ENCODE results near the gene KRTAP9-9.
"Not testable (repeated sequence)": the region's sequence is repeated elsewhere in the genome, so short reads cannot be mapped to it uniquely, and the experiment has no call there.

KRTAP9-9 gene

GRCh38 chr17:41264599-41264998 is 9.4 kb downstream of the KRTAP9-9 start:
- DNase-seq, result no peak

GRCh38 chr17:41265078-41265477 is 9.9 kb downstream of the KRTAP9-9 start, which contains the start of gene KRTAP9-6:
TSS of gene KRTAP9-6 (plus strand) at chr17:41265378. CDS start at chr17:41265378, 0 bp downstream.
- no peak for DNase-seq

- no peak for DNase-seq
Observed at GRCh38 chr17:41267711-41268110, 12.5 kb downstream of the KRTAP9-9 start.

- not testable (repeated sequence) for DNase-seq
Observed at GRCh38 chr17:41271323-41271722, 16.1 kb downstream of the KRTAP9-9 start.

GRCh38 chr17:41271858-41272257 is 16.7 kb downstream of the KRTAP9-9 start:
- no peak for DNase-seq

- not testable (repeated sequence) for DNase-seq
Observed at GRCh38 chr17:41275648-41276190, 20.5 kb downstream of the KRTAP9-9 start, which contains the start of gene KRTAP9-7. TSS of gene KRTAP9-7 (plus strand) at chr17:41275698. CDS start at chr17:41275698, 0 bp downstream.

- no peak for DNase-seq
Observed at GRCh38 chr17:41278176-41278955, 23.2 kb downstream of the KRTAP9-9 start.

GRCh38 chr17:41284043-41284442 is 28.9 kb downstream of the KRTAP9-9 start:
- no peak for DNase-seq

- no peak for DNase-seq
Observed at GRCh38 chr17:41284546-41284945, 29.4 kb downstream of the KRTAP9-9 start.

GRCh38 chr17:41287050-41287449 is 31.9 kb downstream of the KRTAP9-9 start:
- DNase-seq, result no peak

- no peak for DNase-seq
Observed at GRCh38 chr17:41294016-41294415, 38.8 kb downstream of the KRTAP9-9 start.

- no peak for DNase-seq
Observed at GRCh38 chr17:41296846-41297245, 41.7 kb downstream of the KRTAP9-9 start.

- DNase-seq, result no peak
Observed at GRCh38 chr17:41298458-41299135, 43.4 kb downstream of the KRTAP9-9 start.

- no peak for DNase-seq
Observed at GRCh38 chr17:41301204-41301790, 46.1 kb downstream of the KRTAP9-9 start.

GRCh38 chr17:41301916-41302901 is 47.0 kb downstream of the KRTAP9-9 start, which contains the start of gene KRTAP29-1:
TSS of gene KRTAP29-1 (minus strand) at chr17:41302851. CDS start at chr17:41302851, 0 bp downstream.
- DNase-seq, result peak in 4 of 58 donors; percentile 3 to 32 (median 8)

- no peak for DNase-seq
Observed at GRCh38 chr17:41302981-41303380, 47.8 kb downstream of the KRTAP9-9 start.

GRCh38 chr17:41304091-41304490 is 48.9 kb downstream of the KRTAP9-9 start:
- DNase-seq, result no peak

Measured in anterior cingulate cortex (tissue), 58 donors.